Breast epithelium (tissue), 4 donors: Measurements from ENCODE around the gene ARL3. TPM values are rescaled to one million over a fixed set of nuclear protein-coding genes. Genes with fewer than 3 reads are reported as not detected.

Experiments
- DNase-seq, 2 donors: peaks; one replicate each; pipeline ENCODE4 v3.0.0-alpha.2; 2019; ENCODE audit warnings: low spot score in 2 of 2
- H3K27ac ChIP-seq, 2 donors: fragments of 200-600 bp; sonication (generic) in 1 of 2; one replicate each; pipeline ENCODE4 v1.5.1; 2016 to 2019; ENCODE audit warnings: mild to moderate bottlenecking in 1 of 2
- H3K27me3 ChIP-seq, 2 donors: fragments of 200-600 bp; sonication (generic) in 1 of 2; one replicate each; pipeline versions ENCODE4 v1.5.1 to v1.6.0; 2017 to 2019; ENCODE audit warnings: control low read depth in 1 of 2, mild to moderate bottlenecking in 1 of 2
- H3K36me3 ChIP-seq: fragments of 200-600 bp; one replicate; pipeline ENCODE4 v1.5.1; 2019
- H3K4me1 ChIP-seq, 2 donors: fragments of 200-600 bp; sonication (generic); one replicate each; pipeline ENCODE4 v1.5.1; 2016 to 2019; ENCODE audit warnings: control low read depth in 1 of 2
- H3K4me3 ChIP-seq, 3 donors: fragments of 200-600 bp; sonication (generic); 1 replicate in 2 of 3; 2 replicates in 1 of 3; pipeline ENCODE4 v1.5.1; 2016 to 2019; ENCODE audit warnings: mild to moderate bottlenecking in 3 of 3, moderate library complexity in 2 of 3
- H3K9me3 ChIP-seq, 2 donors: fragments of 200-600 bp; sonication (generic) in 1 of 2; one replicate each; pipeline ENCODE4 v1.5.1; 2016 to 2019; ENCODE audit warnings: control low read depth in 1 of 2
- POLR2A ChIP-seq: fragments of 450-650 bp; IDR thresholded peaks from one replicate; pipeline ENCODE4 v1.6.1; 2016; ENCODE audit warnings: antibody characterized with exemption, mild to moderate bottlenecking, moderate library complexity
- POLR2AphosphoS5 ChIP-seq, 3 donors: sonication (generic); formaldehyde crosslinking; IDR thresholded peaks; one replicate each; pipeline ENCODE4 v1.6.1; 2017; ENCODE audit warnings: antibody characterized with exemption in 3 of 3
- intact Hi-C: fragments of 100-400 bp; cut with DNase I; formaldehyde crosslinking; loops from one replicate; pipeline ENCODE4 v1.15.1; 2023; ENCODE audit warnings: low total_unique reads
- total RNA-seq, 3 donors: library from RNA; depleted of rRNA; stranded (reverse); fragments of >200 nt; gene quantifications; one replicate each; pipeline ENCODE4 v1.1.0, GENCODE V29; 2016
- TF ChIP-seq, protein P1 (sequence below), 3 donors: fragments of 450-650 bp; IDR thresholded peaks; one replicate each; pipeline ENCODE4 v1.5.1; 2016 to 2017; ENCODE audit warnings: antibody characterized with exemption in 3 of 3, mild to moderate bottlenecking in 3 of 3, moderate library complexity in 3 of 3

Gene ARL3
- total RNA-seq, 3 donors from 2014 or later: 5.1 to 7.3 (median 5.9) TPM

- intact Hi-C loops: no loop called here
- no peaks in the 10 kb centered on the region for H3K27me3 ChIP-seq
- no peak overlapping the region for H3K4me3 ChIP-seq
- H3K36me3 ChIP-seq: no peaks in the 10 kb centered on the region
- peak overlapping the region; percentile 77 to 78 for H3K27ac ChIP-seq
- no peak for DNase-seq
- no peaks in the 10 kb centered on the region for H3K9me3 ChIP-seq
- TF ChIP-seq POLR2AphosphoS5 (IDR thresholded peaks at IDR 0.05): no peak
- TF ChIP-seq, protein P1, sequence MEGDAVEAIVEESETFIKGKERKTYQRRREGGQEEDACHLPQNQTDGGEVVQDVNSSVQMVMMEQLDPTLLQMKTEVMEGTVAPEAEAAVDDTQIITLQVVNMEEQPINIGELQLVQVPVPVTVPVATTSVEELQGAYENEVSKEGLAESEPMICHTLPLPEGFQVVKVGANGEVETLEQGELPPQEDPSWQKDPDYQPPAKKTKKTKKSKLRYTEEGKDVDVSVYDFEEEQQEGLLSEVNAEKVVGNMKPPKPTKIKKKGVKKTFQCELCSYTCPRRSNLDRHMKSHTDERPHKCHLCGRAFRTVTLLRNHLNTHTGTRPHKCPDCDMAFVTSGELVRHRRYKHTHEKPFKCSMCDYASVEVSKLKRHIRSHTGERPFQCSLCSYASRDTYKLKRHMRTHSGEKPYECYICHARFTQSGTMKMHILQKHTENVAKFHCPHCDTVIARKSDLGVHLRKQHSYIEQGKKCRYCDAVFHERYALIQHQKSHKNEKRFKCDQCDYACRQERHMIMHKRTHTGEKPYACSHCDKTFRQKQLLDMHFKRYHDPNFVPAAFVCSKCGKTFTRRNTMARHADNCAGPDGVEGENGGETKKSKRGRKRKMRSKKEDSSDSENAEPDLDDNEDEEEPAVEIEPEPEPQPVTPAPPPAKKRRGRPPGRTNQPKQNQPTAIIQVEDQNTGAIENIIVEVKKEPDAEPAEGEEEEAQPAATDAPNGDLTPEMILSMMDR (IDR thresholded peaks at IDR 0.05): no peak
- no peak for TF ChIP-seq POLR2A
- peaks cover 1 to 14% of the 10 kb centered on the region in 2 donors for H3K4me1 ChIP-seq
These were observed 57.3 kb downstream of the ARL3 start for GRCh38 chr10:102656791-102657371.

DNA sequence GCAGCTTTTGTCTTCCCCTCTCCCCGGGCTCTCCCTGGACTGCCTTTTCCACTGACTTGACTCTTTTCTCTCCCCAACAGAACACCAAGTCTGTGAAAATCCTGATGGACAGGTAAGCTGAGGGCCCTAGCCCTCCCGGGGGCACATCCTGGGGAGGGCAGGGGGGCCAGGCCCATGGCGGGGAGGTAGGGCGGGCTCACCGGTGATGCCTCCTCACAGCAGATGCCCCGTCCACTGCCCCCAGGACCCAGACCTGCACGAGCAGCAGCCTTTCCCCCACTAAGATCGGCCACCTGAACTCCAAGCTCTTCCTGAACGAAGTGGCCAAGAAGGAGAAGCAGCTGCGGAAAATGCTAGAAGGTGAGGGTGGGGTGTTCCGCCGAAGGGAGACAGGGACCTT, 58.2 kb downstream of the ARL3 start:
- peak overlapping the region in 1 of 2 donors; percentile 78 for H3K27ac ChIP-seq

GRCh38 chr10:102654969-102655368, 59.2 kb downstream of the ARL3 start:
- no peak for DNase-seq
- Histone ChIP-seq H3K27ac (peak overlapping the region in 1 of 2 donors; percentile 44), H3K27me3 (no peaks in the 10 kb centered on the region), H3K4me3 (no peak overlapping the region), H3K9me3 (no peaks in the 10 kb centered on the region), H3K36me3 (no peaks in the 10 kb centered on the region), H3K4me1 (peaks cover 14 to 19% of the 10 kb centered on the region in 2 donors)
- intact Hi-C loops: no loop called here
- TF ChIP-seq POLR2AphosphoS5 (IDR thresholded peaks at IDR 0.05): no peak
- TF ChIP-seq, protein P1 (IDR thresholded peaks at IDR 0.05): no peak
- TF ChIP-seq POLR2A: no peak

More for the DNA sequence above, 58.2 kb downstream of the ARL3 start:
- DNase-seq: no peak
- peaks cover 10 to 15% of the 10 kb centered on the region in 2 donors for H3K4me1 ChIP-seq
- no peak for TF ChIP-seq POLR2AphosphoS5 (IDR thresholded peaks at IDR 0.05)
- no peaks in the 10 kb centered on the region for H3K36me3 ChIP-seq
- intact Hi-C loops: no loop called here
- H3K4me3 ChIP-seq: no peak overlapping the region
- no peaks in the 10 kb centered on the region for H3K9me3 ChIP-seq
- no peaks in the 10 kb centered on the region for H3K27me3 ChIP-seq

GRCh38 chr10:102654566-102654965, 59.6 kb downstream of the ARL3 start:
- H3K4me3 ChIP-seq: no peak overlapping the region
- peak overlapping the region in 1 of 2 donors; percentile 44 for H3K27ac ChIP-seq
- H3K27me3 ChIP-seq: no peaks in the 10 kb centered on the region
- peaks cover 14 to 23% of the 10 kb centered on the region in 2 donors for H3K4me1 ChIP-seq
- TF ChIP-seq POLR2AphosphoS5 (IDR thresholded peaks at IDR 0.05) (no peak), POLR2A (no peak)
- TF ChIP-seq, protein P1 (IDR thresholded peaks at IDR 0.05): no peak
- H3K9me3 ChIP-seq: no peaks in the 10 kb centered on the region
- DNase-seq: no peak
- intact Hi-C loops: no loop called here
- H3K36me3 ChIP-seq: no peaks in the 10 kb centered on the region

GRCh38 chr10:102653060-102653459, 61.1 kb downstream of the ARL3 start:
- DNase-seq: no peak
- intact Hi-C loops: no loop called here
- peak overlapping the region in 1 of 2 donors; percentile 28 for H3K27ac ChIP-seq
- H3K36me3 ChIP-seq: no peaks in the 10 kb centered on the region
- H3K27me3 ChIP-seq: no peaks in the 10 kb centered on the region
- TF ChIP-seq POLR2AphosphoS5 (IDR thresholded peaks at IDR 0.05) (no peak), POLR2A (no peak)
- TF ChIP-seq, protein P1 (IDR thresholded peaks at IDR 0.05): no peak
- peaks cover 17 to 38% of the 10 kb centered on the region in 2 donors for H3K4me1 ChIP-seq
- H3K4me3 ChIP-seq: no peak overlapping the region
- H3K9me3 ChIP-seq: no peaks in the 10 kb centered on the region
